Activated CD8-positive, alpha-beta T cell treated with anti-CD3 and anti-CD28 coated beads, Interleukin-2, amount 10 ng/mL, durations not matched to agents 7 days and 5 days (primary cell): ENCODE measurements around the gene TCTN1. TPM values are rescaled to one million over a fixed set of nuclear protein-coding genes. Genes with fewer than 3 reads are reported as not detected.
"Not testable (repeated sequence)": the region's sequence is repeated elsewhere in the genome, so short reads cannot be mapped to it uniquely, and the experiment has no call there.

ENCODE experiments used
- ATAC-seq: fragments of 150-1000 bp; cut with Tn5 transposase; one replicate; pipeline ENCODE4 v1.10.0; 2021; ENCODE audit warnings: moderate library complexity
- CTCF ChIA-PET: fragments of 350-600 bp; sonication (Branson Sonifier 250); formaldehyde crosslinking; loops from one replicate; lab custom pipeline; 2021; ENCODE audit warnings: antibody characterized with exemption; lab: Charles Lee
- POLR2A ChIA-PET: fragments of 350-600 bp; sonication (Branson Sonifier 250); formaldehyde crosslinking; loops from one replicate; lab custom pipeline; 2021; ENCODE audit warnings: antibody characterized with exemption; lab: Charles Lee
- DNase-seq: peaks from one replicate; pipeline ENCODE4 v3.0.0-alpha.2; 2020
- H3K27ac Mint-ChIP-seq: one replicate; pipeline ENCODE4 v1.8.0; 2021; ENCODE audit warnings: mild to moderate bottlenecking, mixed read lengths
- H3K27me3 Mint-ChIP-seq: one replicate; pipeline ENCODE4 v1.8.0; 2021; ENCODE audit warnings: low read depth, mixed read lengths
- H3K36me3 Mint-ChIP-seq: one replicate; pipeline ENCODE4 v1.8.0; 2021; ENCODE audit warnings: low read depth, mixed read lengths
- H3K4me1 Mint-ChIP-seq: one replicate; pipeline ENCODE4 v1.8.0; 2021; ENCODE audit warnings: low read depth, mixed read lengths
- H3K4me3 Mint-ChIP-seq: one replicate; pipeline ENCODE4 v1.8.0; 2021; ENCODE audit warnings: mild to moderate bottlenecking, mixed read lengths
- H3K9me3 Mint-ChIP-seq: one replicate; pipeline ENCODE4 v1.8.0; 2022; ENCODE audit warnings: mixed read lengths; ENCODE audit not compliant: insufficient read depth
- total RNA-seq, 2 experiments: library from RNA; stranded (reverse); gene quantifications; one replicate each; pipeline ENCODE4 v1.2.3, GENCODE V29; 2021

Gene TCTN1
- total RNA-seq, 2 experiments from 2014 or later: 5.9 to 7.9 TPM

DNA sequence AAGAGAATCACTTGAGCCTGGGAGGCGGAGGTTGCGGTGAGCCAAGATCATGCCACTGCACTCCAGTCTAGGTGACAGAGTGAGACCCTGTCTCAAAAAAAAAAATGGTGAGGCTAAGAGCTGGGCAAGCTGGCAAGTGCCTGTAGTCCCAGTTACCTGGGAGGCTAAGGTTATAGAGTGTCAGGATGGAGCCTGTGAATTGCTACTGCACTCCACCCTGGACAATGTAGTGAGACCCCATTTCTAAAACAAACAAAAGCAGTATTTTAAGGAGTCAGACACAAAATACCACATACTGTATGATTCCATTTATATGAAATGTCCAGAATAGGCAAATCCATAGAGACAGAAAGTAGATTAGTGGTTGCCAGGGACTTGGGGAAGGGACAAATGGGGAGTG is 26.8 kb upstream of the TCTN1 start:
- H3K27ac Mint-ChIP-seq, H3K27me3 Mint-ChIP-seq, ATAC-seq, H3K36me3 Mint-ChIP-seq, H3K4me3 Mint-ChIP-seq, DNase-seq, H3K9me3 Mint-ChIP-seq, POLR2A ChIA-PET: not testable (repeated sequence)
- H3K4me1 Mint-ChIP-seq: peaks cover 44% of the 10 kb centered on the region
- CTCF ChIA-PET: interaction anchor here (1.0 to 4.4 kb wide), 3 partner anchors 14 to 118 kb away, joined by 4 to 47 read pairs (median 22); partner anchors contain the start of gene FAM216A

DNA sequence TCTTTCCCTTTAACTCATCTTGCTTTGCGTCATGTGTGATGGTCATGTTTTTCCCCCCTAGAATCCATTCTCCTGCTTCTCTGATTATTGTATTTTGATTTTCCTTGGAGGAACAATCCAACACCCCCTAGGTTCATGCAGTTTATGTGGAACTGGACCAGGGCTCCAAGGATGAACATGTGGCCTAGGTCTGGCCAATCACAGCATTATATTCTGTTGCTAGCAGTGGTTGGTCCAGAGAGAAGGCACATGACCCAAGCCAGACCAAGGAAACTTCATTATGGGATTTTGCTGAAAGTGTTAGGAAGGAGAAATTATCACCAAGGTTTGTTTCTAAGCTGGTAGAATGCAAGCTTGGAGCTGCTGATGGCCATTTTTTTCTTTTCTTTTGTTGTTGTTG is 23.9 kb upstream of the TCTN1 start:
- DNase-seq (no peak), ATAC-seq (no peak)
- Mint-ChIP-seq H3K4me1 (peaks cover 25% of the 10 kb centered on the region), H3K9me3 (no peaks in the 10 kb centered on the region), H3K4me3 (no peak overlapping the region), H3K27me3 (no peaks in the 10 kb centered on the region), H3K36me3 (no peaks in the 10 kb centered on the region), H3K27ac (no peak overlapping the region)
- ChIA-PET CTCF (interaction anchor here (2.7 to 4.8 kb wide), 3 partner anchors 11 to 140 kb away, joined by 13 to 37 read pairs (median 24); partner anchors contain the start of gene ARPC3), POLR2A (interaction anchor here (1.4 kb wide), 1 partner anchor 9 kb away, joined by 3 read pairs; no protein-coding TSS in a partner anchor)

DNA sequence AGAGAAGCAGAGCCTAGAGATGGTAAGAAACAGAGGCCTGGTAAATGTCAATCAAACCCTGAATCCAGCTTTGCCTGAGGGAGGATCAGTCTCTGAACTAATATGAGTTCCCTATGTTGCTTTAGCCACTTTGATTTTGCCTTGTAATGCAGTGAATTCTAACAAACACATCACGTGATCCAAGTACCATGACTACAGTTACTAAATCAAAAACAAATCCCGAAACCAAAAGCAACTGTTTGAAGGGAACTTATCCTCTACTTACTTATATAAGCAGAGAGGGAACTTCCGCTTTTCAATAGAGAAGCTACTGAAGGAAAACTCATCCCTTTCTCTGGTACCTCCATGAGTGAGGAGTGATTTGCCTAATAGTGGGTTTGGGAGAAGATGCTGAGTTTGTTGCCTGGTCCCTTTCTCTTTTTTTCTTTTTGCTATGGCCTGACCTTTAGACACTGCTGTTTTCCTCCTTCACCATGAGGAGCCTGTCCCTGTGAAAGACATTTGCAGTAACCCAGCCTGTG is 23.1 kb upstream of the TCTN1 start:
- CTCF ChIA-PET: interaction anchor here (1.0 to 4.8 kb wide), 4 partner anchors 11 to 141 kb away, joined by 3 to 37 read pairs (median 18); partner anchors contain the start of gene ARPC3
- ATAC-seq: peak; percentile 77
- Mint-ChIP-seq H3K27ac (peak overlapping the region; percentile 15), H3K36me3 (no peaks in the 10 kb centered on the region), H3K9me3 (no peaks in the 10 kb centered on the region), H3K4me3 (no peak overlapping the region), H3K27me3 (no peaks in the 10 kb centered on the region), H3K4me1 (peaks cover 17% of the 10 kb centered on the region)
- no peak for DNase-seq
- POLR2A ChIA-PET: interaction anchor here (0.6 to 1.8 kb wide), 4 partner anchors 8 to 141 kb away, joined by 3 to 7 read pairs (median 3); partner anchors contain the start of gene ARPC3

DNA sequence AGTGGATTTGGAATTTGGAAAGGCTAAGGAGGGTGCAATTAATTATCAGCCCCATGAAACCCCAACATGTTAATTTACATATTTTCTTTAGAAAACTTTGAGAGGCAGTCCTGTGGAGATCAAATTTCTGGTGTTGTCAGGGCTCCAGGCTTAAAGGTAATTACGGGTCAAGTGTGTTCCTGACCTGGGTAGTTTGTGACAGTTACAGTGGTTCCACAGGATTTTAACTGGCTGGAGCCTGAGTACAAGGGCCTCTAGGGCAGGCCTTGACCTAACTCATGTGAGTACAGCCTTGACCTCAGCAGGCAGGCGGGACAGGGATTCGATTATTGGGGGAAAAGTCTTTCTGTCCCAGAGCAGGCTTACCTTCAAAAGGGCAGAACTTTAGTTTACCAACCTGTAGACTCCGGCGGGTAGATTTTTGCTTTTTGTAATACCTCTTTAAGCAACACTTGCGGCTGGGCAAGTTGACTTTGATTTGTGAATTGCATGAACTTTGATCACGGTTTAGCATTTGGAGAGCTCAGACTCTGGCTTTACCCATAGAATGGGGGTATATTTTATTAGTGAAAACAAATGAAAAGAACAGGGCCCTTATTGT is 22.4 kb upstream of the TCTN1 start:
- POLR2A ChIA-PET: interaction anchor here (0.6 to 1.8 kb wide), 3 partner anchors 29 to 141 kb away, joined by 3 to 7 read pairs (median 3); partner anchors contain the start of gene ARPC3
- CTCF ChIA-PET: interaction anchor here (0.5 to 4.8 kb wide), 6 partner anchors 10 to 141 kb away, joined by 3 to 37 read pairs (median 8); partner anchors contain the start of gene ARPC3
- DNase-seq: no peak
- Mint-ChIP-seq H3K27me3 (no peaks in the 10 kb centered on the region), H3K9me3 (no peaks in the 10 kb centered on the region), H3K4me1 (peaks cover 15% of the 10 kb centered on the region), H3K36me3 (no peaks in the 10 kb centered on the region), H3K27ac (no peak overlapping the region), H3K4me3 (no peak overlapping the region)
- no peak for ATAC-seq

DNA sequence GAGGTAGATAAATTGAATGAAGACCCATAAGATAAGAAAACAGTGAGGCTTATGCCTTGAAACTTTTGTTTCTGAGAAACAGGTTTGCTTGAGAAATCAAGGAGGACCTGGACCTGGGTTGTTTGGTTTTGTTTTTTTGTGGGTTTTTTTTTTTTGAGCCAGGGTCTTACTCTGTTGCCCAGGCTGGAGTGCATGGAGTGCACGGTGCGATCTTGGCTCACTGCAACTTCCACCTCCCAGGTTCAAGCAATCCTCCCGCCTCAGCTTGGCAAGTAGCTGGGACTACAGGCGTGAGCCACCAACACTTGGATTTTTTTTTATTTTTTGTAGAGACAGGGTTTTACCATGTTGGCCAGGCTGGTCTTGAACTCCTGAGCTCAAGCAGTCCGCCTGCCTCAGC is 21.9 kb upstream of the TCTN1 start:
- ChIA-PET CTCF (interaction anchor here (0.8 to 4.8 kb wide), 4 partner anchors 9 to 142 kb away, joined by 3 to 37 read pairs (median 18); partner anchors contain the start of gene ARPC3), POLR2A (interaction anchor here (1.8 kb wide), 1 partner anchor 142 kb away, joined by 7 read pairs; the partner anchor contains the start of gene ARPC3)
- no peak overlapping the region for H3K4me3 Mint-ChIP-seq
- H3K36me3 Mint-ChIP-seq: no peaks in the 10 kb centered on the region
- ATAC-seq (no peak), DNase-seq (no peak)
- peaks cover 15% of the 10 kb centered on the region for H3K4me1 Mint-ChIP-seq
- H3K27ac Mint-ChIP-seq: no peak overlapping the region
- H3K27me3 Mint-ChIP-seq: no peaks in the 10 kb centered on the region
- no peaks in the 10 kb centered on the region for H3K9me3 Mint-ChIP-seq

DNA sequence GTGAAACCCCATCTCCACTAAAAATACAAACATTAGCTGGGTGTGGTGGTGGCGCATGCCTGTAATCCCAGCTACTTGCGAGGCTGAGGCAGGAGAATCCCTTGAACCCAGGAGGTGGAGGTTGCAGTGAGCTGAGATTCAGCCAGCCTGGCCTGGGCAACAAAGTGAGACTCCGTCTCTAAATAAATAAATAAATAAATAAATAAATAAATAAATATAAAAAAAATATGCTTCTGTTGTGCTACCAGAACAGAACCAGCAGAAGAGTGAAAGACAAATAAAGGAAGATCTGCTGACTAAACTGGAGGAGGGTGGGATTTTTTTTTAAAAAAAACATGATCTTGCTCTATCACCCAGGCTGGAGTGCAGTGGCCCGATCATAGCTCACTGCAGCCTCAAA is 21.0 kb upstream of the TCTN1 start:
- H3K9me3 Mint-ChIP-seq, H3K27ac Mint-ChIP-seq, POLR2A ChIA-PET, ATAC-seq, H3K27me3 Mint-ChIP-seq, H3K4me3 Mint-ChIP-seq, H3K36me3 Mint-ChIP-seq, DNase-seq: not testable (repeated sequence)
- CTCF ChIA-PET: interaction anchor here (1.4 to 4.8 kb wide), 4 partner anchors 9 to 143 kb away, joined by 3 to 37 read pairs (median 5); partner anchors contain the start of genes ARPC3, FAM216A and GPN3
- peaks cover 15% of the 10 kb centered on the region for H3K4me1 Mint-ChIP-seq

DNA sequence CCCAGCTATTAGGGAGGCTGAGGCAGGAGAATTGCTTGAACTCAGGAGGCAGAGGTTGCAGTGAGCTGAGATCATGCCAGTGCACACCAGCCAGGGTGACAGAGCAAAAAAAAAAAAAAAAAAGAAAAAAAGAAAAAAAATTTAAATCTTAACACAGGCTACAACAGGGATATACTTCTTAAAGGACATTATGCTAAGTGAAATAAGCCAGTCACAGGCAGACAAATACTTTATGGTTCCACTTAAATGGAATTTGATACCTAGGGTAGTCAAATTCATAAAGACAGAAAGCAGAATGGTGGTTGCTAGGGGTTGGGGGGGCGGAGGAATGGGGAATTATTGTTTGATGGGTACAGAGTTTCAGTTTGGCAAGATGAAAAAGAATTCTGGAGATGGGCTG is 16.0 kb upstream of the TCTN1 start:
- H3K9me3 Mint-ChIP-seq: no peaks in the 10 kb centered on the region
- no peaks in the 10 kb centered on the region for H3K27me3 Mint-ChIP-seq
- no peaks in the 10 kb centered on the region for H3K36me3 Mint-ChIP-seq
- POLR2A ChIA-PET: interaction anchor here (1.2 kb wide), 1 partner anchor 148 kb away, joined by 6 read pairs; the partner anchor contains the start of gene ARPC3
- no peak overlapping the region for H3K27ac Mint-ChIP-seq
- DNase-seq (no peak), ATAC-seq (no peak)
- peaks cover 12% of the 10 kb centered on the region for H3K4me1 Mint-ChIP-seq
- CTCF ChIA-PET: interaction anchor here (0.7 to 11.3 kb wide), 5 partner anchors 12 to 148 kb away, joined by 4 to 266 read pairs (median 47); partner anchors contain the start of genes ARPC3, FAM216A, RAD9B and VPS29
- no peak overlapping the region for H3K4me3 Mint-ChIP-seq

DNA sequence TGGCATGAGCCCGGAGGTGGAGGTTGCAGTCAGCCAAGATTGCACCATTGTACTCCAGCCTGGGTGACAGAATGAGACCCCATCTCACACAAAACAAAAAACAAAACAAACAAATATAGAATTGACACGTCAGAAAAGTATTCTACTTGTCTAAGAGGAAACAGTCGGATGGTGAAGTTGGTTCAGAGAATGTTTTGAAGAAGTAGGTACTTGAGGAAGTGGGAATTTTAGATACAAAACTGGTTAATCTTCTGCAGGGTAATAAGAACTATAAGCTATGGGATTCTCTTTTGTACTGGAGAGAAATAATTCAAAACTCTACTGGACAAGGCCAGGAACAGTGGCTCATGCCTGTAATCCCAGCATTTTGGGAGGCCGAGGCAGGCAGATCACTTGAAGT is 14.6 kb upstream of the TCTN1 start:
- ChIA-PET CTCF (interaction anchor here (1.1 to 11.3 kb wide), 15 partner anchors 14 to 168 kb away, joined by 3 to 266 read pairs (median 21); partner anchors contain the start of genes ARPC3, FAM216A, RAD9B and TCTN1), POLR2A (interaction anchor here (0.9 to 1.0 kb wide), 2 partner anchors 9 to 12 kb away, joined by 3 read pairs; no protein-coding TSS in a partner anchor)
- no peaks in the 10 kb centered on the region for H3K9me3 Mint-ChIP-seq
- no peak overlapping the region for H3K27ac Mint-ChIP-seq
- H3K27me3 Mint-ChIP-seq: no peaks in the 10 kb centered on the region
- H3K4me3 Mint-ChIP-seq: no peak overlapping the region
- H3K4me1 Mint-ChIP-seq: peaks cover 12% of the 10 kb centered on the region
- DNase-seq (no peak), ATAC-seq (no peak)
- H3K36me3 Mint-ChIP-seq: no peaks in the 10 kb centered on the region

DNA sequence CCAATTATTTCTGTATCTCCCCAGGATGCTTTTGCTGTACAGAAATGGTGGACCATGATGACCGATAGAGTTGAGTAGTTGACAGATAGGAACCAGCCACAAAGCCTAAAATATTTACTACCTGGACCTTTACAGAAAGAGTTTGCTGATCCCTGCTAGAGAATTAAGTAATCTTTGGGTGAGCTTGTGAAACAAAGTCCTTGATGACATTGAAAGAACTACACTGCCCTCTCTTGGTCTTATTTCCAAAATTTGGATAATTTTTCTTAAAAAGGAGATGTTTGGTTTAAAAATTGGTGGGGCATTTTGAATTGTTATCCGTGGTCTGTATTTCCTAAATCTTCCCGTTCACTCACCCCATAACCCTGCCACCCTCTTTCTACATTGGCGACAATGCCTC is 13.7 kb upstream of the TCTN1 start:
- ChIA-PET POLR2A (interaction anchor here (0.6 to 4.5 kb wide), 4 partner anchors 12 to 150 kb away, joined by 3 to 41 read pairs (median 3); partner anchors contain the start of genes ARPC3 and GPN3), CTCF (interaction anchor here (0.6 to 11.3 kb wide), 34 partner anchors 8 to 287 kb away, joined by 3 to 266 read pairs (median 6); partner anchors contain the start of genes ARPC3, FAM216A, GPN3 and RAD9B)
- Mint-ChIP-seq H3K27ac (no peak overlapping the region), H3K36me3 (no peaks in the 10 kb centered on the region), H3K9me3 (no peaks in the 10 kb centered on the region), H3K27me3 (no peaks in the 10 kb centered on the region), H3K4me3 (no peak overlapping the region), H3K4me1 (peaks cover 12% of the 10 kb centered on the region)
- ATAC-seq (no peak), DNase-seq (no peak)

DNA sequence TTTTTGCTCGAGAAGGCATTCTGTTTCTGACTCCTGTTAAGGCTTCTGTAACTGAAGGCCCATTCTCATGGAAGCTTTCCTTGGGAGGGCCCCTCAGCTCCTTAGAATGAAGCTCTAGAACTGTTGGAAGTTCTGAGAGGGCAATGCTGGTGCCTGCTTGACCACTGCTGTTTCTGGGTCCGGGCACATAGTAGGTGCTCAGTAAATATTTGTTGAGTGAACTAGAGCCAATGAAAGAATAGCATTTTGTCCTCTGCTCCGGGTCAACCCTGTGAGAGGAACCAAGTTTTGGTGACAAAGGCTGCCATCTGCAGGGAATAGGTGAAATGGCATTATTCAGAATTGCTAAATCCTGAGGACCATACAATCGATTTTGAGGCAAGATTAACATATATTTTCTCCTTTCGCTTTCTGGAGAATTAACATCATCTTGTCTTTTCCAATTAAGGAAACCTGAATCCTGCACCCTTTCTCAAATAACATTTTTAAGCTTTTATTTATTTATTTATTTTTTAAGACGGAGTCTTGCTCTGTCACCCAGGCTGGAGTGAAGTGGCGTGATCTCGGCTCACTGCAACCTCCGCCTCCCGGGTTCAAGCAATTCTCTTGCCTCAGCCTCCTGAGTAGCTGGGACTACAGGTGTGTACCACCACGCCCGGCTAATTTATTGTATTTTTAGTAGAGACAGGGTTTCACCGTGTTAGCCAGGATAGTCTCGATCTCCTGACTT is 11.7 kb upstream of the TCTN1 start:
- POLR2A ChIA-PET: interaction anchor here (1.1 to 4.5 kb wide), 5 partner anchors 12 to 152 kb away, joined by 4 to 41 read pairs (median 6); partner anchors contain the start of genes ARPC3, FAM216A, GPN3 and TCTN1
- H3K4me3 Mint-ChIP-seq, H3K27me3 Mint-ChIP-seq, H3K36me3 Mint-ChIP-seq, H3K9me3 Mint-ChIP-seq, H3K27ac Mint-ChIP-seq: not testable (repeated sequence)
- DNase-seq (peak; percentile 73), ATAC-seq (peak; percentile 86)
- CTCF ChIA-PET: interaction anchor here (0.6 to 11.3 kb wide), 59 partner anchors 10 to 501 kb away, joined by 3 to 266 read pairs (median 5); partner anchors contain the start of genes ARPC3, FAM216A, GPN3 and RAD9B
- H3K4me1 Mint-ChIP-seq: peaks cover 16% of the 10 kb centered on the region
